NCI-H128 (cell line): ENCODE results near the gene AMN1.

Experiments
- DNase-seq: peaks from one replicate; lab custom pipeline; 2025; ENCODE audit not compliant: unreplicated experiment; lab: John Stamatoyannopoulos, UW

Gene AMN1

DNA sequence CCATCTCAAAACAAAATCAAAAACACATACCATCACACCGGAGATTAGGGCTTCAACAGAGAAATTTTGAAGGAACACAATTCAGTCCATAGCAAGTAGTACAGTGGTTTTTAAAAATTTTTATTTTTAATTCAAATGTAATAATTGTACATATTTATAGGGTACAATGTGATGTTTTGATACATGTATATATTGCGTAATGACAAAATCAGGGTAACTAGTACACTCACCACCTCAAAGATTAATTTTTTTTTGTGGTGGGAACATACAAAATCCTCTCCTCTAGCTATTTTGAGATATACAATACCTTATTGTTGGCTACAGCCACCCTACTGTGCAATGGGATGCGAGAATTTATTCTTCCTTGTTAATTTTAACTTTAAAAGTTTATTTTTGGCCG, 95.4 kb downstream of the AMN1 start:
- no peak for DNase-seq

DNA sequence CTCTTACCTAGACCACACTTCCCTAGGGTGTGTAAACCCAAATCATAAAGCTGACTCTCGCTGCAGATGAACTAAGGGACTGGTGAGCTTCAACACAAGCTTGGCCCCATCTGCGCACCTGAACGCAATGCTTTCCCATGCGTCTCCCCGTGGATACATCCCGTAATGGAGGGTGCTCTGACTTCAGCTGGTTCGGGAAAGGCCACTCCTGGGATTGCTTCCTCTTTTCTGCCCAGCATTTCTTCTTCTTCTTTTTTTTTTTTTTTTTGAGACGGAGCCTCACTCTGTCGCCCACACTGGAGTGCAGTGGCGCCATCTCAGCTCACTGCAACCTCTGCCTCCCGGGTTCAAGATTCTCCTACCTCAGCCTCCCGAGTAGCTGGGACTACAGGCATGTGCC, 97.0 kb downstream of the AMN1 start:
- DNase-seq = no peak

DNA sequence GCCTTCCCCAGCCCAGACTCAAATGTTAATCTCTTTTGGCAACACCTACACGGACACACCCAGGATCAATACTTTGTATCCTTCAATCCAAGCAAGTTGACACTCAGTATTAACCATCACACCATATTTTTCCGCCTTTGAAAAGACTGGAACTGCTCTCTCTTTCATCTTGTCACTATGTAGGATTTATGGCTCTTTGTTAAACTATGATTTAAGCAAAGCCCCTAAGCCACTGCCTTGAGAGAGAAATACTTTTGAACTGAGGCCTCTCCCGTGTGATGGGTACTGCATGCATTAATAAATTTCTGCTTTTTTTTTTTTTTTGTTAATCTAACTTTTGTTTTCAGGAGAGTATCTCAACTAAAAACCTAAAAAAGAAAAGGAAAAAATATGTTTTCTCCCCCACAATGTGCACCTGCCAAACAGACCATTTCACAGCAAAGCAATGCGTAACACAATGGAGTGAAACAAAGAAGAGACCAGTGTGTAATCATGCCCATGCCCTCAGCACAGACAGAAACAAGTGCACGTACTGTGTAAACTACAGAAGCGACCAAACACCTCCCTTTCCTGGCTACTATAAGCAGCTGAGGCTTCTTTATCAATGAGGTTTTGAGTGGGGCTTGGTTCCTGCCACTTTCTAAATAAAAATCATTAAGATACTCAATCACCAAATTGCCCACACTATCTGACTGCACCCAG, 97.6 kb downstream of the AMN1 start:
- no peak for DNase-seq

DNA sequence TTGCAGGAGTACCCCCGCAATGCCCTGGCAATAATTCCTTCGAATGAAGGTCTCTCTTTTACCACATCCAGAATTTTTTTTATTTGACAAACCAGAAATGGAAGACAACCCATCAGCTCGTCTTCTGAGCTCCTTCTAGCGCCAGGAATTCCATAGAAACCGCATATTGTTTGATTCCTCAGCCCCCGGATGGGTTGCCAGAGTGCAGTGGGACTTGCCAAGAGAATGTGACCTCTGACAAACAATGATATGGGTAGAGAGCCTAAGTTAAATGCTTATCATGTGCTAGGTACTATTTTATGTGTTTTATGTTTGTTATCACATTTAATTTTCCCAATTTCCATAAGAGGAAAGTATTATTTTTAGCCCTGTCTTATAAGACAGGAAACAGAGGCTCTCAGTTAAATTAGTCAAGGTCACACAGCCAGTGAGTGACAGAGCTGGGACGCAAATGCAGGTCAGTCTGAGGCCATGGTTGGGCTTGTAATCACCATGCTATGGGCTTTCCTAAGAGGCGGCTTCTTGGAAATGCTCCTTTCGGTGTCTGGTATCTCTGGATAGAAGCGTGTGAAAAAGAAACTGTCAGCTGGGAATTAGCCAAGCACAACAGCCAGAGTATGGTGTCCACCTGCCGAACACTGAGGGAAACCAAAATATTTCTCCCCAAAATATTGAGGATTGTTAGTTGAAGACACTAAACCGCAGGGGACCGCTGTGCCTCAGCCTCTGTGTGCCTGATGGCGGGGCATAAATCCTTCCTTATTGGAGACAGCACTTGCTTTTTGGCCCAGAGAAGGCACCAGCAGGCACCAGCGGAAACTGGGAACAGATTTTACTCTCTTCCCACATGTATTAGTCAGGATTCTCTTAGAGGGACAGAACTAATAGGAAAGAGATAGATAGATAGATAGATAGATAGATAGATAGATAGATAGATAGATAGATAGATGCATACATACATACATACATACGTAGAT, 98.8 kb downstream of the AMN1 start:
- DNase-seq = no peak

DNA sequence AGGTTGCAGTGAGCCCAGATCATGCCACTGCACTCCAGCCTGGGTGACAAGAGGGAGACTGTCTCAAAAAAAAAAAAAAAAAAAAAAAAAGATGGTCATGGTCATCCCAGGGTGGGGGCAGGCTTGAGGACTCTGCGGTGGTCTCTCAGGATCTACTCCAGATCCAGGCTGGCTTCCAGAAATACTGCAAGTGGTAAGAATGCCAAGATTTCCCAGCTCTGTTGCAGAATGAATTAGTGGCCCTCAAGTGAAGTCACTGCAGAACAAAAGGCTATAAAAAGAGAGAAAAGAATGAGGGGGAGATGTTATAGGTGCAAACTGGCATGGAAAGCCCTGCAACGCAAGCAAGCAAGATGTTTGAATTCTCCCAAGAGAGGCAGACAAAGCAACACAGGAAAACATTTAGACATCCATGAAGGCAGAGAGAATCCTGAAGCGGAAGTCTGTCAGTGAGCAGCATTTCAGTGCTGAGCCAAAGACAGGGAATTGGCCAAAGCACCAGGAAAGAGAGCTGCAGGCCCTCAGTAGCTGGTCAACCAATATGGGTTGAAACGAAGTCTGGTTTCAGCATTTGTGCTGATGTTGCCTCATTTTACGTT, 101.3 kb downstream of the AMN1 start:
- DNase-seq = no peak

DNA sequence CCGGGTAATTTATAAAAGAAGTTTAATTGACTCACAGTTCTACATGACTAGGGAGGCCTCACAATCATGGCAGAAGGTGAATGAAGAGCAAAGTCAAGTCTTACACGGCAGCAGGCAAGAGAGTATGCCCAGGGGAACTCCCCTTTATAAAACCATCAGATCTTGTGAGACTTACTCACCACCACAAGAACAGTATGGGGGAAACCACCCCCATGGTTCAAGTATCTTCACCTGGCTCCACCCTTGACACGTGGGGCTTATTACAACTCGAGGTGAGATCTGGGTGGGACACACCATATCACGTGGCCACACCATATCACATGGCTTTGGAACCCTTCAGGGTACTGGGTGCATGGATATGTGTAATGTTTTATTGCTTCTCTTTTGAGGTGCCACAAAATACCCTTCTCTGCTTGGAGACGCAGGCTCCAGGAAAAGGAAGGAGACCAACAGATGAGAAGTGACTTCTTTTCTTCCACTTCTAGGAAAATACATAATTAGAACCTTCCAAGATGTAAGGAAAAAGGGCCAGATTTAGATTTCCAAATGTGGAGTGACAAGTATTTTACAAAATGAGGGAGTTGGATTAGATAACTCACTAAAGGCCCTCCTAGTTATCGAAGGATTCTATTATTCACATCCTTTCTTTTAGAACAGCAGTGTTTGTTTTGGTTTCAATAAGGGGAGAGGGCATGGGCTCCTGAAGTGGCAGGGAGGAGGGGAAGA, 102.4 kb downstream of the AMN1 start:
- DNase-seq = no peak

DNA sequence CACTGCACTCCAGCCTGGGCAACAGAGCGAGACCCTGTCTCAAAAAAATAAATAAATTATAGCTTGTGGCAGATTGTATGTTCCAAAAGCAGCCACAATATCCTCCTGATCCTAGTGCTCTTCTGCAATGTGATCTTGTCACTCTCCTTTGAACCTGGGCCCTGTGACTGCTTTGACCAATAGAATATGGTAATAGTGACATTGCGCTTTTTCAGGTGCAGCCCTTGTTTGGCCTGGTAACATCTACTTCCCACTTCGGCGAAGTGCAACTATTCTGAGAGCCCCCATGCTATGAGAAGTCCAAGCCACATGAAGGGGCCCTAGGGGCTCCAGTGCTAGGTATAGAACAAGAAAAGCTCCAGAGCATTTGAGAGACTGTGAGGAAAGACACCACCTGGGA, 106.8 kb downstream of the AMN1 start:
- no peak for DNase-seq
